Measurements from ENCODE around the gene VAV2.

VAV2 gene

GRCh38 chr9:133810556-133811195 is 181.4 kb downstream of the VAV2 start:
- no peak for TF ChIP-seq CTCF (IDR thresholded peaks at IDR 0.05)
- Histone ChIP-seq H3K79me2 (no peaks in the 10 kb centered on the region), H3K9ac (no peak overlapping the region), H3K4me2 (ENCODE audit: low read length) (no peak overlapping the region), H3K27me3 (ENCODE audit: control insufficient read depth, insufficient read depth, low read length) (no peaks in the 10 kb centered on the region), H3K27ac (no peak overlapping the region), H2AFZ (no peak overlapping the region), H3K4me3 (ENCODE audit: low read depth, low read length) (no peak overlapping the region), H3K9me3 (ENCODE audit: control insufficient read depth, low read length) (no peaks in the 10 kb centered on the region), H3K4me1 (no peaks in the 10 kb centered on the region), H3K36me3 (ENCODE audit: control insufficient read depth, insufficient read depth, low read length) (no peaks in the 10 kb centered on the region)

- no peak overlapping the region for H2AFZ ChIP-seq
- no peak for TF ChIP-seq CTCF (IDR thresholded peaks at IDR 0.05)
- H3K9me3 ChIP-seq (ENCODE audit: control insufficient read depth, low read length), result no peaks in the 10 kb centered on the region
- no peak overlapping the region for H3K27ac ChIP-seq
- no peak overlapping the region for H3K4me3 ChIP-seq (ENCODE audit: low read depth, low read length)
- no peaks in the 10 kb centered on the region for H3K4me1 ChIP-seq
- H3K9ac ChIP-seq, result no peak overlapping the region
- no peaks in the 10 kb centered on the region for H3K36me3 ChIP-seq (ENCODE audit: control insufficient read depth, insufficient read depth, low read length)
- no peak overlapping the region for H3K4me2 ChIP-seq (ENCODE audit: low read length)
- no peaks in the 10 kb centered on the region for H3K27me3 ChIP-seq (ENCODE audit: control insufficient read depth, insufficient read depth, low read length)
- no peaks in the 10 kb centered on the region for H3K79me2 ChIP-seq
These were observed 182.8 kb downstream of the VAV2 start for GRCh38 chr9:133809335-133809734.

GRCh38 chr9:133807818-133808217 is 184.3 kb downstream of the VAV2 start:
- Histone ChIP-seq H3K9ac (no peak overlapping the region), H3K4me3 (ENCODE audit: low read depth, low read length) (no peak overlapping the region), H3K79me2 (no peaks in the 10 kb centered on the region), H3K27me3 (ENCODE audit: control insufficient read depth, insufficient read depth, low read length) (no peaks in the 10 kb centered on the region), H3K4me1 (no peaks in the 10 kb centered on the region), H3K36me3 (ENCODE audit: control insufficient read depth, insufficient read depth, low read length) (no peaks in the 10 kb centered on the region), H3K4me2 (ENCODE audit: low read length) (no peak overlapping the region), H3K27ac (no peak overlapping the region), H2AFZ (no peak overlapping the region), H3K9me3 (ENCODE audit: control insufficient read depth, low read length) (no peaks in the 10 kb centered on the region)
- no peak for TF ChIP-seq CTCF (IDR thresholded peaks at IDR 0.05)

- Histone ChIP-seq H3K4me2 (ENCODE audit: low read length) (no peak overlapping the region), H2AFZ (no peak overlapping the region), H3K36me3 (ENCODE audit: control insufficient read depth, insufficient read depth, low read length) (no peaks in the 10 kb centered on the region), H3K4me3 (ENCODE audit: low read depth, low read length) (no peak overlapping the region), H3K27ac (no peak overlapping the region), H3K9me3 (ENCODE audit: control insufficient read depth, low read length) (no peaks in the 10 kb centered on the region), H3K4me1 (no peaks in the 10 kb centered on the region), H3K79me2 (no peaks in the 10 kb centered on the region), H3K9ac (no peak overlapping the region), H3K27me3 (ENCODE audit: control insufficient read depth, insufficient read depth, low read length) (no peaks in the 10 kb centered on the region)
- TF ChIP-seq CTCF (IDR thresholded peaks at IDR 0.05), result no peak
These were observed 185.1 kb downstream of the VAV2 start for GRCh38 chr9:133807037-133807436.

- no peak for TF ChIP-seq CTCF (IDR thresholded peaks at IDR 0.05)
- no peak overlapping the region for H3K4me3 ChIP-seq (ENCODE audit: low read depth, low read length)
- no peak overlapping the region for H3K9ac ChIP-seq
- no peak overlapping the region for H3K4me2 ChIP-seq (ENCODE audit: low read length)
- H2AFZ ChIP-seq, result no peak overlapping the region
- H3K9me3 ChIP-seq (ENCODE audit: control insufficient read depth, low read length), result no peaks in the 10 kb centered on the region
- no peaks in the 10 kb centered on the region for H3K79me2 ChIP-seq
- H3K36me3 ChIP-seq (ENCODE audit: control insufficient read depth, insufficient read depth, low read length), result no peaks in the 10 kb centered on the region
- no peak overlapping the region for H3K27ac ChIP-seq
- no peaks in the 10 kb centered on the region for H3K4me1 ChIP-seq
- no peaks in the 10 kb centered on the region for H3K27me3 ChIP-seq (ENCODE audit: control insufficient read depth, insufficient read depth, low read length)
These were observed 185.5 kb downstream of the VAV2 start for GRCh38 chr9:133806623-133807010.
